Stimulated activated CD8-positive, alpha-beta memory T cell treated with anti-CD3 and anti-CD28 coated beads, Interleukin-4, amount 100 ng/mL, for 48 hours (primary cell): ENCODE measurements around the gene HS2ST1.

ENCODE experiments used
- DNase-seq: peaks from one replicate; pipeline ENCODE4 v3.0.0-alpha.2; 2020

Gene HS2ST1

GRCh38 chr1:87144316-87144895 is 230.0 kb downstream of the HS2ST1 start:
- DNase-seq = no peak

- no peak for DNase-seq
Observed at GRCh38 chr1:87144981-87145380, 230.5 kb downstream of the HS2ST1 start.

GRCh38 chr1:87146538-87146937 is 232.1 kb downstream of the HS2ST1 start:
- no peak for DNase-seq

- DNase-seq = no peak
Observed at GRCh38 chr1:87146986-87147385, 232.6 kb downstream of the HS2ST1 start.

- no peak for DNase-seq
Observed at GRCh38 chr1:87147851-87148250, 233.4 kb downstream of the HS2ST1 start.

GRCh38 chr1:87148661-87149060 is 234.2 kb downstream of the HS2ST1 start:
- no peak for DNase-seq

- no peak for DNase-seq
Observed at GRCh38 chr1:87149241-87150041, 235.0 kb downstream of the HS2ST1 start.

- no peak for DNase-seq
Observed at GRCh38 chr1:87150143-87150542, 235.7 kb downstream of the HS2ST1 start.

GRCh38 chr1:87151500-87152421 is 237.3 kb downstream of the HS2ST1 start:
- peak; percentile 72 for DNase-seq

GRCh38 chr1:87154384-87154783 is 239.9 kb downstream of the HS2ST1 start:
- no peak for DNase-seq

- no peak for DNase-seq
Observed at GRCh38 chr1:87155170-87155569, 240.7 kb downstream of the HS2ST1 start.

GRCh38 chr1:87155648-87156047 is 241.2 kb downstream of the HS2ST1 start:
- DNase-seq = no peak

- DNase-seq = no peak
Observed at GRCh38 chr1:87156124-87156523, 241.7 kb downstream of the HS2ST1 start.

GRCh38 chr1:87159378-87159915 is 245.0 kb downstream of the HS2ST1 start:
- DNase-seq = no peak
